GM19467 (cell line): ENCODE results near the gene C3orf52.

ENCODE experiments used
- ATAC-seq: cut with Tn5 transposase; IDR thresholded peaks from one replicate; pipeline ENCODE4 v1.9.1; 2021; ENCODE audit warnings: mild to moderate bottlenecking, moderate library complexity; ENCODE audit not compliant: unreplicated experiment

Gene C3orf52

DNA sequence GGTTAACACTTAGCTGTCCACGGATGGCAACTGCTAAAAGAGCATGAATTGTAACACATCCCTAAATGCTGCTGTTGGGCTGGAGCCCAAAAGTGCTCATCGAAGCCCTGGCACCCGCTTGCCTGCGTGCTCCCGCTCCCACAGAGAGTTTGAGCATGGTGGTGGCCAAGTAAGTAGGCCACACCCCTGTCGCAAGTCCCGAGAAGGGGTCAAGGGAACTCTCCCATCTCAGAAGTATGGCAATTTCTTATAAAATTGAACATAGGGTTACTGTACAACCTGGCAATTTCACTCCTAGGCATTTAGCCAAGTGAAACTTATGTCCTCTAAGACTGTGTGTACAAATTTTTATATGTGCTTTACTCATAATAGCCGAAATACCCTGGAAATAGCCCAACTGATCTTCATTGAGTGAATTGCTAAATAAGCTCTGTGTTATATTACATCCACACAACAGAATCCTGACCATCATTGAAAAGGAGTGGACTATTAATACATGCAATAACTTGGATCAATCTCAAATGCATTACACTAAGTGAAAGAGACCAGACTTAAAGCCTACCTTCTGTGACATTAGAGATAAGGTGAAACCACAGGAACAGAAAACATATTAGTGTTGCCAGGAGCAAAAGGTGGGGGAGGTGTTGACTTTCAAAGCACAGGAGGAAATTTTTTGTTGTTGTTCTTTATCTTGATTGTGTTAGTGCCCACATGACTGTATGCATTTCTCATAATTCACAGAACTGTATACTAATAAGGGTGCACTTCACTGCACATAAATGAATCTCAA is 48.3 kb downstream of the C3orf52 start:
- ATAC-seq = no peak

GRCh38 chr3:112136046-112136445 is 49.9 kb downstream of the C3orf52 start:
- no peak for ATAC-seq

GRCh38 chr3:112136959-112137693 is 50.9 kb downstream of the C3orf52 start:
- ATAC-seq = no peak

DNA sequence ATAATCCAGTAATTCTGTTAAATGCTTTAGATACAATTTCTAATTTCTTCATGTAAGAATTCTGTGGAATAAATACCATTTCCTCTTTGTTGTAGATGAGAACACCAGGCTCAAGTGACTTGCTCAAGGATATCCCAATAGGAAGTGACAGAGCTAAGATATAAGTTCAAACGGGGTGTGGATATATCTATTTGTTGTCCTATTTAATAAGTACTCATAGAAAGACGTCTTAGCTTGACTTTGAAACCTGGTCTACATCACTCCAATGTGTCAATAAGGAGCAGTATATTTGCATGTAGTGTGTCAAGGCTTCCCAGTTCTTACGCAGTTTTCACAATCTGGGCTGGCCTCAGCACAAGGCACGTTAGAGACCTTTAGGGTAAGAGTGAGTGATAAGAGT is 51.6 kb downstream of the C3orf52 start:
- no peak for ATAC-seq

DNA sequence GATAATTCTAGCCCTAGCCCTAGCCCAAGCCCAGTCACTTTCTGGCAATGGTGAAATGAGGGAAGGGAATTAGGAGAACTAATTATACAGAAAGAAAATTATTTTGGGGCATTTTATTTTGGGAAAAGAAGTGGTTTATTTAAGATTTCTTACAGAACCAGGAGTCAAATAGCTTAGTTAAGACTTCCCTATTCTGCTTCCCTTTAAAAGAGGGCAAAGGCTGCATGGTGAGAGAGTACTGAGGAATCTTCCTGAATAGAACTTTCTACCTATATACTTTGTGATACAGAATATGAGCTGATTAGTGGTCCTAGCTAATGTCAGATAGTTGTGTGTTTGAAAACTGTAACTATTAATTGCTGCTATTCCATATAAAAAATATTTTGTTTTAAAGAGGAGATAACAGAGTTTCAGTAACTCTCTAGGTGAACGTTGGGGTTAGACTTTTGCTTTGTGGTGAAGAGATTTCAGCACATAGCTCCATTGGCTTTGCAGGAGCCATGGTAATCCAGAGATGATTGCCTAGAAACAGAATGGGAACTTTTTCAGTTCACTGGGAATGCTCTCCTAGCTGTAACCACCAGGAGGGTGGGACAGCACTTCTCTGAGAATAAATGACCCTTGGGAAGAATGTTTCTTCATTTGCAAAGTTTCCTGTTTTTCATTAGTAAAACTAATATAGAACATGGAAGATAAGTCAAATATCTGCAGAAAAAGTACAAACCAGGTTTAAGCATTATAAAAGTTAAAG is 52.2 kb downstream of the C3orf52 start:
- no peak for ATAC-seq

GRCh38 chr3:112140584-112140983 is 54.4 kb downstream of the C3orf52 start:
- ATAC-seq = no peak

DNA sequence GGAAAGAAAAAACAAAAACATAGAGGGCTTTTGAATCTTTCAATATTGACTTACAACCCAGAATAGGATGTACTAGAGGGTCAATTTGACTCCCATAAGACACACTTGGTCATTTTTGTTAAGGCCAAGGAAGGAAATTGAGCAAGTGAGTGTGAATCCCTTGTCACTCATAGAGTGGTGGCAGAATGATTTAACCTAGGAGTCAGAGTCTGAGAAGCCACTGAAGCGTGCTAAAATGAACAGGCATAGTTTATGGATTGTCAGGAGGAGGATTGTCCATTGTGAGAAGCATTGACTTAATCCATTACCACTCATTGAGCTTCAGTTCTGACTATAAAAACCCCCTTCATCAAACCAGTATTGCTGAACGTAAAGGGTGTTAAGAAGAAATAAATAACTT is 55.1 kb downstream of the C3orf52 start:
- ATAC-seq = no peak

GRCh38 chr3:112143251-112143650 is 57.1 kb downstream of the C3orf52 start:
- ATAC-seq = no peak

DNA sequence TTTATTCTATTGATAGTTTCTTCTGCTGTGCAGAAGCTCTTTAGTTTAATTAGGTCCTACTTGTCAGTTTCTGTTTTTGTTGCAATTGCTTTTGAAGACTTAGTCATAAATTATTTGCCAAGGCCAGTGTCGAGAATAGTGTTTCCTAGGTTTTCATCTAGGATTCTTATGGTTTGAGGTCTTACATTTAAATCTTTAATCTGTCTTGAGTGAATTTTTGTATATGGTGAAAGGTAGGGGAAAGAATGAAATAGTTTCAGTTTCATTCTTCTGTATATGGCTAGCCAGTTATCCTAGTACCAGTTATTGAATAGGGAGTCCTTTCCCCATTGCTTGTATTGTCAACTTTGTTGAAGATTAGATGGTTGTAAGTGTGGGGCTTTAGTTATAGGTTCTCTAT is 57.5 kb downstream of the C3orf52 start:
- ATAC-seq = no peak

DNA sequence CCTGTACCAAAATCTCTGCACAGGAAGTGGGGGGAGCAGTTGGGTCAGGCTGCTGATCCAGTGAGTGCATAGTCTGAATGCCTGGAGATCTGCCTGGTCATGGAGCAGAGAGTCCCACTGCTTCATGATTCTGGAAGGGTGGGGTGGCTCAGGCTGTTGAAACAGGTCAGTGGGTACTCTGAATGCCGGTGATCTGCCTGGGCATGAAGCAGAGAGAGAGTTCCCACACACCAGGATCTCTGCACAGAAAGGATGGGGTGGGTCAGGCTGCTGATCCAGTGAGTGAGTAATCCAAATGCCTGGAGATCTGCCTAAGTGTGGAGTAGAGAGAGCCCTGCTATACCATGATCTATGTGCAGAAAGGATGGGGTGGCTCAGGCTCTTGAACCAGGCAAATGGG is 62.9 kb downstream of the C3orf52 start:
- ATAC-seq = no peak

GRCh38 chr3:112167758-112168157 is 81.6 kb downstream of the C3orf52 start:
- ATAC-seq = no peak
